ENCODE data around the gene SLC38A9.

GRCh38 chr5:55622460-55622859 is 89.7 kb downstream of the SLC38A9 start:
- TF ChIP-seq, protein P1, sequence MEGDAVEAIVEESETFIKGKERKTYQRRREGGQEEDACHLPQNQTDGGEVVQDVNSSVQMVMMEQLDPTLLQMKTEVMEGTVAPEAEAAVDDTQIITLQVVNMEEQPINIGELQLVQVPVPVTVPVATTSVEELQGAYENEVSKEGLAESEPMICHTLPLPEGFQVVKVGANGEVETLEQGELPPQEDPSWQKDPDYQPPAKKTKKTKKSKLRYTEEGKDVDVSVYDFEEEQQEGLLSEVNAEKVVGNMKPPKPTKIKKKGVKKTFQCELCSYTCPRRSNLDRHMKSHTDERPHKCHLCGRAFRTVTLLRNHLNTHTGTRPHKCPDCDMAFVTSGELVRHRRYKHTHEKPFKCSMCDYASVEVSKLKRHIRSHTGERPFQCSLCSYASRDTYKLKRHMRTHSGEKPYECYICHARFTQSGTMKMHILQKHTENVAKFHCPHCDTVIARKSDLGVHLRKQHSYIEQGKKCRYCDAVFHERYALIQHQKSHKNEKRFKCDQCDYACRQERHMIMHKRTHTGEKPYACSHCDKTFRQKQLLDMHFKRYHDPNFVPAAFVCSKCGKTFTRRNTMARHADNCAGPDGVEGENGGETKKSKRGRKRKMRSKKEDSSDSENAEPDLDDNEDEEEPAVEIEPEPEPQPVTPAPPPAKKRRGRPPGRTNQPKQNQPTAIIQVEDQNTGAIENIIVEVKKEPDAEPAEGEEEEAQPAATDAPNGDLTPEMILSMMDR (IDR thresholded peaks at IDR 0.05; ENCODE audit: low read depth, low read length, missing input control) = no peak
- TF ChIP-seq FOXA1 (IDR thresholded peaks at IDR 0.05) = no peak
- TF ChIP-seq, protein P2, sequence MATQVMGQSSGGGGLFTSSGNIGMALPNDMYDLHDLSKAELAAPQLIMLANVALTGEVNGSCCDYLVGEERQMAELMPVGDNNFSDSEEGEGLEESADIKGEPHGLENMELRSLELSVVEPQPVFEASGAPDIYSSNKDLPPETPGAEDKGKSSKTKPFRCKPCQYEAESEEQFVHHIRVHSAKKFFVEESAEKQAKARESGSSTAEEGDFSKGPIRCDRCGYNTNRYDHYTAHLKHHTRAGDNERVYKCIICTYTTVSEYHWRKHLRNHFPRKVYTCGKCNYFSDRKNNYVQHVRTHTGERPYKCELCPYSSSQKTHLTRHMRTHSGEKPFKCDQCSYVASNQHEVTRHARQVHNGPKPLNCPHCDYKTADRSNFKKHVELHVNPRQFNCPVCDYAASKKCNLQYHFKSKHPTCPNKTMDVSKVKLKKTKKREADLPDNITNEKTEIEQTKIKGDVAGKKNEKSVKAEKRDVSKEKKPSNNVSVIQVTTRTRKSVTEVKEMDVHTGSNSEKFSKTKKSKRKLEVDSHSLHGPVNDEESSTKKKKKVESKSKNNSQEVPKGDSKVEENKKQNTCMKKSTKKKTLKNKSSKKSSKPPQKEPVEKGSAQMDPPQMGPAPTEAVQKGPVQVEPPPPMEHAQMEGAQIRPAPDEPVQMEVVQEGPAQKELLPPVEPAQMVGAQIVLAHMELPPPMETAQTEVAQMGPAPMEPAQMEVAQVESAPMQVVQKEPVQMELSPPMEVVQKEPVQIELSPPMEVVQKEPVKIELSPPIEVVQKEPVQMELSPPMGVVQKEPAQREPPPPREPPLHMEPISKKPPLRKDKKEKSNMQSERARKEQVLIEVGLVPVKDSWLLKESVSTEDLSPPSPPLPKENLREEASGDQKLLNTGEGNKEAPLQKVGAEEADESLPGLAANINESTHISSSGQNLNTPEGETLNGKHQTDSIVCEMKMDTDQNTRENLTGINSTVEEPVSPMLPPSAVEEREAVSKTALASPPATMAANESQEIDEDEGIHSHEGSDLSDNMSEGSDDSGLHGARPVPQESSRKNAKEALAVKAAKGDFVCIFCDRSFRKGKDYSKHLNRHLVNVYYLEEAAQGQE (IDR thresholded peaks at IDR 0.05) = no peak
- TF ChIP-seq MAX (IDR thresholded peaks at IDR 0.05) = no peak
- TF ChIP-seq RAD21 (IDR thresholded peaks at IDR 0.05) = no peak
- TF ChIP-seq GABPA (IDR thresholded peaks at IDR 0.05 in 1 of 2, conservative IDR thresholded peaks at IDR 0.05 in 1 of 2) = no peak
- TF ChIP-seq, protein P3, sequence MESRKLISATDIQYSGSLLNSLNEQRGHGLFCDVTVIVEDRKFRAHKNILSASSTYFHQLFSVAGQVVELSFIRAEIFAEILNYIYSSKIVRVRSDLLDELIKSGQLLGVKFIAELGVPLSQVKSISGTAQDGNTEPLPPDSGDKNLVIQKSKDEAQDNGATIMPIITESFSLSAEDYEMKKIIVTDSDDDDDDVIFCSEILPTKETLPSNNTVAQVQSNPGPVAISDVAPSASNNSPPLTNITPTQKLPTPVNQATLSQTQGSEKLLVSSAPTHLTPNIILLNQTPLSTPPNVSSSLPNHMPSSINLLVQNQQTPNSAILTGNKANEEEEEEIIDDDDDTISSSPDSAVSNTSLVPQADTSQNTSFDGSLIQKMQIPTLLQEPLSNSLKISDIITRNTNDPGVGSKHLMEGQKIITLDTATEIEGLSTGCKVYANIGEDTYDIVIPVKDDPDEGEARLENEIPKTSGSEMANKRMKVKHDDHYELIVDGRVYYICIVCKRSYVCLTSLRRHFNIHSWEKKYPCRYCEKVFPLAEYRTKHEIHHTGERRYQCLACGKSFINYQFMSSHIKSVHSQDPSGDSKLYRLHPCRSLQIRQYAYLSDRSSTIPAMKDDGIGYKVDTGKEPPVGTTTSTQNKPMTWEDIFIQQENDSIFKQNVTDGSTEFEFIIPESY (IDR thresholded peaks at IDR 0.05) = no peak
- TF ChIP-seq SP1 (IDR thresholded peaks at IDR 0.05) = no peak
- TF ChIP-seq ATF3 (IDR thresholded peaks at IDR 0.05) = no peak
- TF ChIP-seq HNF4G (IDR thresholded peaks at IDR 0.05) = no peak

Measured in liver (tissue), 3 donors.